ENCODE data around the gene SCEL. TPM values are rescaled to one million over a fixed set of nuclear protein-coding genes. Genes with fewer than 3 reads are reported as not detected.
A peak's percentile ranks its signal among the peaks of the same experiment; 100 is the strongest.

The SCEL gene
- total and polyA plus RNA-seq, 2 experiments from 2014 or later: not detected

- TF ChIP-seq REST (IDR thresholded peaks at IDR 0.05; ENCODE audit: unreplicated experiment) (no peak), ZNF331 (CRISPR knock-in tag; IDR thresholded peaks at IDR 0.05; ENCODE audit: low read depth) (no peak), EZH2 (IDR thresholded peaks at IDR 0.05; ENCODE audit: low read depth, unreplicated experiment) (no peak), STAT1 (IDR thresholded peaks at IDR 0.05; ENCODE audit: unreplicated experiment) (no peak), ETS1 (IDR thresholded peaks at IDR 0.05) (no peak), POLR2AphosphoS5 (IDR thresholded peaks at IDR 0.05; ENCODE audit: low read depth) (no peak), CTCF (conservative IDR thresholded peaks at IDR 0.05; ENCODE audit: low read depth in 2 of 2) (no peak)
These were observed 32.1 kb upstream of the SCEL start (continued) for GRCh38 chr13:77503398-77503797.

GRCh38 chr13:77506874-77507273 is 28.6 kb upstream of the SCEL start:
- Histone ChIP-seq H3K4me2 (no peak overlapping the region), H3K27me3 (ENCODE audit: insufficient read depth) (no peaks in the 10 kb centered on the region), H3F3A (replicated peaks; ENCODE audit: low read depth) (no peaks in the 10 kb centered on the region), H3K27ac (ENCODE audit: low read depth) (no peak overlapping the region), H3K4me3 (no peak overlapping the region), H3K9me2 (ENCODE audit: insufficient read depth) (no peaks in the 10 kb centered on the region), H3K79me2 (replicated peaks; ENCODE audit: insufficient read depth) (no peaks in the 10 kb centered on the region), H3K4me1 (ENCODE audit: insufficient read depth) (no peaks in the 10 kb centered on the region), H3K36me3 (ENCODE audit: insufficient read depth) (no peaks in the 10 kb centered on the region), H4K20me1 (replicated peaks; ENCODE audit: insufficient read depth) (no peaks in the 10 kb centered on the region), H2AFZ (no peak overlapping the region)
- ATAC-seq (no peak), DNase-seq (ENCODE audit: low spot score) (no peak)
- Mint-ChIP-seq H3K27me3 (ENCODE audit: insufficient read depth, low read depth, poor library complexity) (no peaks in the 10 kb centered on the region), H3K27ac (no peak overlapping the region), H3K4me1 (no peaks in the 10 kb centered on the region), H3K36me3 (ENCODE audit: low read depth) (no peaks in the 10 kb centered on the region), H3K4me3 (no peak overlapping the region), H3K9me3 (no peaks in the 10 kb centered on the region)
- TF ChIP-seq JUNB (IDR thresholded peaks at IDR 0.05; ENCODE audit: unreplicated experiment) (no peak), CTCF (conservative IDR thresholded peaks at IDR 0.05; ENCODE audit: low read depth in 2 of 2) (peak in 1 of 2 experiments; percentile 29; a peak in 2 of 4 replicates), EZH2 (IDR thresholded peaks at IDR 0.05; ENCODE audit: low read depth, unreplicated experiment) (no peak)
